Esophagus squamous epithelium (tissue), 4 donors: Measurements from ENCODE around the gene KCNJ12.
"Not testable (repeated sequence)": the region's sequence is repeated elsewhere in the genome, so short reads cannot be mapped to it uniquely, and the experiment has no call there.

Experiments
- POLR2A ChIP-seq, 4 donors: fragments of 450-650 bp; IDR thresholded peaks; one replicate each; pipeline ENCODE4 v1.6.1; 2017; ENCODE audit warnings: antibody characterized with exemption in 4 of 4, mild to moderate bottlenecking in 4 of 4, moderate library complexity in 3 of 4
- TF ChIP-seq, protein P1 (sequence below), 6 experiments: fragments of 450-650 bp in 4 of 6; fragments of 200-600 bp in 2 of 6; sonication (generic) in 2 of 6; IDR thresholded peaks; one replicate each; pipeline ENCODE4 v1.5.1; 2016 to 2019; ENCODE audit warnings: antibody characterized with exemption in 6 of 6, mild to moderate bottlenecking in 4 of 6, moderate library complexity in 4 of 6

DNA sequence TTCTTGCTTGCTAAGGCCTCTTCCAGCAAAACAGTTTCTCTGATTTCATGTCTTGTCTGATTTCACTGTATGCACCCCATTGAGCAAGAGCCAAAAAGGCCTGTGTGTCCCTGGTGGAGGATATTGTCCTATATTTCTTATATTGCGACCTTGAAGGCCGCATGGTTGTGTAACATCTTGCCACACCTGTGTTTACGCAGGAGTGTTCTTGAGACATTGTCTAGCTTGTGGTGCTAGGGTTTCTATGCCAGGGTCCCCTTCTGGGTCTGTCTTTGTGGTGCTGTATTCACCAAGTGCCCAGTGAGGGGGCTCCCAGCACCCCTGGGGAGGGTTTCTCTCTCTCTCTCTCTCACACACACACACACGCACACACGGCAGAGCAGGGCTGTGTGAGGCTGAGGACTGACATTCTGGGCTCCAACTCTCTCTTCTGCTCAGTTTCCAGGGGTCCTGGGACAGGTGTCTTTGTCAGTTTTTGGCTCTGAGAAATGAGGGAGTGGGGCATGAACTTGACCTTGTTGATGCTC lies 35.6 kb downstream of the KCNJ12 start:
- not testable (repeated sequence) for TF ChIP-seq POLR2A (IDR thresholded peaks at IDR 0.05)
- TF ChIP-seq, protein P1, sequence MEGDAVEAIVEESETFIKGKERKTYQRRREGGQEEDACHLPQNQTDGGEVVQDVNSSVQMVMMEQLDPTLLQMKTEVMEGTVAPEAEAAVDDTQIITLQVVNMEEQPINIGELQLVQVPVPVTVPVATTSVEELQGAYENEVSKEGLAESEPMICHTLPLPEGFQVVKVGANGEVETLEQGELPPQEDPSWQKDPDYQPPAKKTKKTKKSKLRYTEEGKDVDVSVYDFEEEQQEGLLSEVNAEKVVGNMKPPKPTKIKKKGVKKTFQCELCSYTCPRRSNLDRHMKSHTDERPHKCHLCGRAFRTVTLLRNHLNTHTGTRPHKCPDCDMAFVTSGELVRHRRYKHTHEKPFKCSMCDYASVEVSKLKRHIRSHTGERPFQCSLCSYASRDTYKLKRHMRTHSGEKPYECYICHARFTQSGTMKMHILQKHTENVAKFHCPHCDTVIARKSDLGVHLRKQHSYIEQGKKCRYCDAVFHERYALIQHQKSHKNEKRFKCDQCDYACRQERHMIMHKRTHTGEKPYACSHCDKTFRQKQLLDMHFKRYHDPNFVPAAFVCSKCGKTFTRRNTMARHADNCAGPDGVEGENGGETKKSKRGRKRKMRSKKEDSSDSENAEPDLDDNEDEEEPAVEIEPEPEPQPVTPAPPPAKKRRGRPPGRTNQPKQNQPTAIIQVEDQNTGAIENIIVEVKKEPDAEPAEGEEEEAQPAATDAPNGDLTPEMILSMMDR (IDR thresholded peaks at IDR 0.05), result not testable (repeated sequence)
